NCI-H524 (cell line): ENCODE data around the gene HPN.
A peak's percentile ranks its signal among the peaks of the same experiment; 100 is the strongest.

Experiments
- DNase-seq, 2 experiments: peaks; one replicate each; lab custom pipeline; 2025; lab: John Stamatoyannopoulos, UW

The HPN gene

DNA sequence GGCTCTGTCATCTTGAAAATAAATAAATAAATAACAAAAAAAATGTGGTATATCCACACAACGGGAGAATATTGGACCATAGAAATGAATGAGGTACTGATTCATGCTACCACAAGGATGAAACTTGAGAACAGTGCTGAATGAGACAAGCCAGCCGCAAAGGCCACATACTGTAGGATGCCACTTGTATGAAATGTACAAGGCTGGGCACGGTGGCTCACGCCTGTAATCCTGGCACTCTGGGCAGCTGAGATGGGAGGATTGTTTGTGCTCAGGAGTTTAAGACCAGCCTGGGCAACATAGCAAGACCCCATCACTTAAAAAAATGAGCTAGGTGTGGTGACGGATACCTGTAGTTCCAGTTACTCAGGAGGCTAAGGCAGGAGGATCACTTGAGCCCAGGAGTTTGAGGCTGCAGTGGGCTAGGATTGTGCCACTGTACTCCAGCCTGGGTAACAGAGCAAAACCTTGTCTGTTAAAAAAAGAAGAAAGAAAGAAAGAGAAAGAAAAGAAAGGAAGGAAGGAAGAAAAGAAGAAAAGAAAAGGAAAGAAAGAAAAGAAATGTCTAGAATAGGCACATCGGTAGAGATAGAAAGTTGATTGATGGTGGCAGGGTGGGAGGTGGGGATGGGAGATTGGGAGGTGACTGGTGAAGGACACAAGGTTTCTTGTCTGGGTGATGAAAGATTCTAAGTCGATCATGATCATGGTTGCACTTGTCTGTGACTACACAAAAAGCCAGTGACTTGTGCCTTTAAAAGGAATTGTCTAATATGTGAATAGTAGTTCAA lies 20.3 kb downstream of the HPN start:
- DNase-seq: no peak

DNA sequence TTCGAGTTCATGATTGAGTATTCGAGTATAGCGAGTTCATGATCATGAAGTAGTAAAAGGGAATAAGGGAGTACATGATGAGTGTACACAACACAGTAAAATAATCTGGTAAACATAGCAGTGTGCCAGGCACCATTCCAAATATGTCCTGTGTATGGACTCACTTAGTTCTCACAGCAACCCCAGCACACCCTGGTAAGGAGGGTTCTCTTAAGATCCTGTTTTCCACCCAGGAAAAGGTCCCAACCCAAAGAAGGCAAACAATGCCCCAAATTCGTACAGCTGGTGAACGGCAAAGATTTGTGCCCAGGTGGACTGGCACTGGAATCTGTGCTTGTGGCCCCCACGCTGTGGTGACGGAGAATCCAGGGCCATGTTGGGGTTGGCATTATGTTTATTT lies 21.4 kb downstream of the HPN start:
- no peak for DNase-seq

DNA sequence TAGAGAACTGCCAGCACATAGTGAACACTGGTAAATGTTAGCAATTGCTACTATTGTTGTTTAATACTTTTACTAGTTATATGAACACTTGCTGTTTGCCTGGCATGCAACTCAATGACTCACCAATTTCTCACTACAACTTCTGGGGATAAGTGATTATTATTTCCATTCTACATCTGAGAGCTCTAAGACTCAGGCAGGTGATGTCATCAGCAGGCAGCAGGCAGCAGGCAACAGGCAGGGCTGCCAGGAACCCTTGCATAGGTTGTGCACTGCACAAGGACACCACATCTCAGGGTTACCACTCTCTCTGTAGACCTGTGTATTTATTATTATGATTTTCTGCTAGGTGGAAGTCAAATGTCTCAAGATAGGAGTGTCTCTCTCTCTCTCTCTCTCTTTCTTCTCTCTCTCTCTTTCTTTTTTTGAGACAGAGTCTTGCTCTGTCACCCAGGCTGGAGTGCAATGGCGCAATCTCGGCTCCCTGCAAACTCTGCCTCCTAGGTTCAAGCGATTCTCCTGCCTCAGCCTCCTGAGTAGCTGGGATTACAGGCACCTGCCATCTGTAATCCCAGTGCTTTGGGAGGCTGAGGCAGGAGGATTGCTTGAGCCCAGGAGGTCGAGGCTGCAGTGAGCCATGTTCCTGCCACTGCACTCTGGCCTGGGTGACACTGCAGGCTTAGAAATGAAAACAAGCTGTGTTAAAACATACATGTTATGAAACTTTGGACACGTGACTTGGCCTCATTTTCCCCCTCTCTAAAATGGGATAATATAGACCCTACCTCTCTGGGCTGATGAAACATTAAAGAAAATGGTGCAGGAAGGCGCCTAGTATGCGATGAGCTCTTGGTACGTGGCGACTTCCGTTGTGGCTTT lies 22.7 kb downstream of the HPN start:
- DNase-seq: no peak

DNA sequence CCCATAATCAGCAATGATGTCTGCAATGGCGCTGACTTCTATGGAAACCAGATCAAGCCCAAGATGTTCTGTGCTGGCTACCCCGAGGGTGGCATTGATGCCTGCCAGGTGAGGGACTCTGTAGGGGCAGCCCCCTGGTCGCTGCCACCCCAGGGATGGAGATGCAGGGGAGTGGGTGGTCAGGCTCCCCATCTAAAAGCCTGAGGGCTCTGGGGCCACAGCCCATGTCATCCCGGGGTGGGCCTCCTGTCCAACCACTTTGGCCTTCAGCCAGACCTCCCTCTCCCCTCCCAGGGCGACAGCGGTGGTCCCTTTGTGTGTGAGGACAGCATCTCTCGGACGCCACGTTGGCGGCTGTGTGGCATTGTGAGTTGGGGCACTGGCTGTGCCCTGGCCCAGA lies 24.1 kb downstream of the HPN start:
- DNase-seq: no peak

DNA sequence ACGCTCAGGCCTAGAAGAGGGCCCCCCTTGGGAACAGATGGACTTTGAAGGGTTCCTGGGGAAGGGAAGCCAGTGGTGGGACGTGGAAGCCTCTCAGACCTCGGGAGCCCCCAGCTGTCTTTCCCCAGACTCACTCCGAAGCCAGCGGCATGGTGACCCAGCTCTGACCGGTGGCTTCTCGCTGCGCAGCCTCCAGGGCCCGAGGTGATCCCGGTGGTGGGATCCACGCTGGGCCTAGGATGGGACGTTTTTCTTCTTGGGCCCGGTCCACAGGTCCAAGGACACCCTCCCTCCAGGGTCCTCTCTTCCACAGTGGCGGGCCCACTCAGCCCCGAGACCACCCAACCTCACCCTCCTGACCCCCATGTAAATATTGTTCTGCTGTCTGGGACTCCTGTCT lies 24.6 kb downstream of the HPN start:
- DNase-seq: no peak

DNA sequence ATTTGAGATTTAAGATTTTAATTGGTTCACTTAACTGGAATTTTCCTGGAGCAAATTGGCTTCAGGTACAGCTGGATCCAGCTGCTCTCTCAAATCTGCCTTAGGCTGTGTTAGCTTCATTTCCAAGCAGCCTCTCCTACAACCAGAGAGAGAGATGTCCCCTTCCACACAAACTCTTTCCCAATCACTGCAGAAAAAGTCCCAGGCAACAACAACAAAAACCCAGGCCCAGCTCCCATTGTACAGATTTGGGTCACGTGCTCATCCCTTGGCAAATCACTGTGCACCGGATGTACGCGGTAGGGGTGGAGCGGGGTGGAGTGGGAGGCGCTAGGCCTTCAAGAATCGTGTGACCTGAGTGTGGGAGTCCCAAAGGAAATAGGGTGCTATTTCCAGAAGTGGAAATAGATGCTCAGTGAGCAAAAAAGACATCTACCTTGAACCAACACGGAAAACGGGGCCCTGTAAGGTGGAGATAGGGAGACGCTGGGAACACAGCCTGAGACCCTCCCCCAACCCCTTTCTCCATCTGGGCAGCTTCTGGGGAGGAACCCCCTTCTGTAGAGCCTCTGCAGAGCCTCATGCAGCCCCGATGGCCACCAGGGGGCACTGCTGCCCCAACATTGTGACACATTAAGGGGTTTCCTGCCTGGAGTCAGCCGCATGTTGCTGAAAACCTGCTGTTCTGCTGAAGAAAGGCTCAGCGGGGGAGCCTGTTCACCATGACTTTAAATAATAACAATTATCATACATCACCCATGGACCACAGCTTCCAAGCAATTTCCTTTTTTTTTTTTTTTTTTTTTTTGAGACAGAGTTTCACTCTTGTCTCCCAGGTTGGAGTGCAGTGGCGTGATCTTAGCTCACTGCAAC lies 25.4 kb downstream of the HPN start:
- peak; percentile 70 to 96 for DNase-seq

DNA sequence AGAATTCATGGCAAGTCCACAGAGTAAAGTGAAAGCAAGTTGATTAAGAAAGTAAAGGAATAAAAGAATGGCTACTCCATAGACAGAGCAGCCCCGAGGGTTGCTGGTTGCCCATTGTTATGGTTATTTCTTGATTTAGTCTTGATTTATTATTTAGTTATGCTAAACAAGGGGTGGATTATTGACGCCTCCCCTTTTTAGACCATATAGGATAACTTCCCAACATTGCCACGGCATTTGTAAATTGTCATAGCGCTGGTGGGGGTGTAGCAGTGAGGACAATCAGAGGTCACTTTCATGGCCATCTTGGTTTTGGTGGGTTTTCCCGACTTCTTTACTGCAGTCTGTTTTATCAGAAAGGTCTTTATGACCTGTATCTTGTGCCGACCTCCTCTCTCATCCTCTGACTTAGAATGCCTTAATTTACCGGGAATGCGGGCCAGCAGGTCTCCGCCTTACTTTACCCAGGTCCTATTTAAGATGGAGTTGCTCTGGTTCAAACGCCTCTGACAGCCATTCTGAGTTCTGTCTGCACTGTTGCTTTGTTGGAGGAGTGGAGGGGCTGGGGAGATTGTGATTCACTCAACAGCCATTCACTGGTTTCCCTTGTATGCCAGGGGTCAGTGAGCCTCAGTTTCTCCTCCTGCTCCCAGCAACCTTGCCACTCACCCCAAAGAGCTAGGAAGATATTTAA lies 27.6 kb downstream of the HPN start:
- no peak for DNase-seq

DNA sequence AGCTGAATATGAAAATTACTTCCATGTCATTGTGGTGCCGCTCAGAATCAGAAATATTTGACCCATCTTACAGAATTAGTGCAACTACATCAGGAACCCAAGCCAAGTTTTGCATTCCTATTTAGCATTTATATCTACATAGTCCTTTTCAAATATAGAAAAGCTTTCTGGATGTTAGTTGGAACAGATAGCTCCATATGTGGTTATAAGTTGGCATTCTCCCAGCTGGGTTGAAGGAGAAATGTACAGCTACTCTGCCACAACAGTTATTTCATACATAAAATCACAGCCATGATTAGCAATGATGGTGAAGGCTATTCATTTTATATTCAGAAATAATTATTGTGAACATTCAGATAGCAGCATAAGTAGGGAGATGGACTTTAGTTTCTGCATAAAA lies 28.2 kb downstream of the HPN start:
- no peak for DNase-seq

DNA sequence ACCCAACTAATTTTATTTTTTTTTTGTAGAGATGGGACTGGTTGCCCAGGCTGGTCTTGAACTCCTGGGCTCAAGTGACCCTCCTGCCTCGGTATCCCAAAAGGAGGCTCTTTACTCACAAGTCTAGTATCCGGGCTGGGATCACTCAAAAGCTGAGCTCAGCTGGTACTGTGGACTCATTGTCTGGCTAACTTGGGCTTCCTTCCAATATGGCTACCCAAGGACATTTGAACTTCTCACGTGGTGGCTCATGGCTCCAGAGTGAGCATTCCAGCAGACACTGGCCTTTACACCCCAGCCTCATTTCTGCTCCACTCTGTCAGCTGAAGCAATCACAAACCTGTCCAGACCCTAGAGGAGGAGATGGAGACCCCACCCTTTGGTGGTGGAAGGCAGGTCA lies 28.9 kb downstream of the HPN start:
- no peak for DNase-seq

DNA sequence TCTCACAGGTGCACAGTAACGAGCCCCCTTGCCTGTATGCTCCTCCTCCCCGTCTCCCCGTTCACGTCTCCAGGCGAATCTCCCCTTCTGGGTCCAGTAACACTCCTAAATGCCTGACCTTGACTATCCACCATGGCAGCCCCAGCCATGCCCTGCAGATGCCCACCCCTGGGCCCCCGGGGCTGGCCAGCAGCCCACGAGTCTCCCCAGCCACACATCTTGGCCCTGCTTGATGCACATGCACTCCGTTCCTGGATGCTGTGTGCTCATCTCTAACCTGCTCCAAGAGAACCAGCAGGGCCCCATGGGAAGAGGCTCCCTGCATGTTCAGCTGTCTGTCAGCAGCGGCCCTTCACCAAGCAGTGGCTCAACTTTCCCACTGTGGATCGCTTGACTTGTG lies 32.0 kb downstream of the HPN start:
- no peak for DNase-seq

DNA sequence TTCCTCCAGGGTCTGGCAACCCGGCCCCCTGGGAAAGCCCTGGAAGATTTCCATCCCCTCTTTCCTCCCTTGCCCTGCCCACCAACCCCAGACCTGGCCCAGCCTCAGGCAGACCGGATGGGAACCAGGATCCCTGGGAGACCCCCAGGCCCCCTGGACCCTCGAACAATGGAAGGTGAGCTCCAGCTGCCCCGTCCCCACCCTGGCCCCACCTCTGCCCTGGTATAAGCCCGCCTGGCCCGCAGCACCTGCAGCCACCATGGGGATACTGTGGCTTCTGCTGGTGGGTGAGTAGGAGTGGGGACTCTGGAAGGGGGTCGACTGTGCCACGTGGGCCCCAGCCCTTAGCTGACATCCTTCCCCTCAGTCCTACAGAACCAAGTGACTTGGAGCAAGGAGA lies 32.4 kb downstream of the HPN start:
- no peak for DNase-seq

DNA sequence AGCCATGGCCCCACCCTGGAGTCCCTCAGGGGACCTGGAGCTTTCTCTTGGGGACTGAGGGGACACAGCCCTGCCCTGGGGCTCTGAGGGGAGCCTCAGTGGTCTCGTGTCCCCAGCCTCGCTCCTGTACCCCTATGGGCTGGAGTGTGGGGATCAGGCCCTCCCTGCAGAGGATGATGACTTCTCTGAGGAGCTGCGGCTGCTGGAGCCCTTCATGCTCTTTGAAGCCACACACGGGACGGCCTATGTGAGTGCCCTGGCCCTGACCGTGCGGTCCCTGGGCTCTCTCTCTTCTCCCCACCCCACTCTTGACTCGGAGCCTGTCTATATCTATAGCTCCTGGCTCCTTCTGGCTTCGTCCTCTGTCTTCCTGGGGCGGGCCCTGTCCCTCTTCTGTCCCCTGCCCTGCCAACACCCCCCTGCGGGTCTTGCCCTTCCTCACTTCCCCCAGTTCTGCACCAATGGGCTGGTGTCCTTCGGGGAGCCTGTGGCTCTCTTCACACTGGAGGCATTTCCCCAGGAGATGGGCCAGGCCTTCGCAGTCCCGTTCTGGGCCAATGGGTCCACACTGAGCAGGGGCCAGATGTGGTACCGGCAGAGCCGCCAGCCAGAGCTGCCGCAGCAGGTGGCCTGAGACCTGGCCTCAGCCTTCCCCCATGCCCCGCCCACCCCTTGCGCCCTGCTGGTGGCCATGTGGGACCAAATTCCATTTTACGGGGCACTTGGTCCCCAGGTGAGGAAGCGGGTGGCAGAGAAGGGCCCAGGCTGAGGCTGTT lies 33.1 kb downstream of the HPN start:
- no peak for DNase-seq

DNA sequence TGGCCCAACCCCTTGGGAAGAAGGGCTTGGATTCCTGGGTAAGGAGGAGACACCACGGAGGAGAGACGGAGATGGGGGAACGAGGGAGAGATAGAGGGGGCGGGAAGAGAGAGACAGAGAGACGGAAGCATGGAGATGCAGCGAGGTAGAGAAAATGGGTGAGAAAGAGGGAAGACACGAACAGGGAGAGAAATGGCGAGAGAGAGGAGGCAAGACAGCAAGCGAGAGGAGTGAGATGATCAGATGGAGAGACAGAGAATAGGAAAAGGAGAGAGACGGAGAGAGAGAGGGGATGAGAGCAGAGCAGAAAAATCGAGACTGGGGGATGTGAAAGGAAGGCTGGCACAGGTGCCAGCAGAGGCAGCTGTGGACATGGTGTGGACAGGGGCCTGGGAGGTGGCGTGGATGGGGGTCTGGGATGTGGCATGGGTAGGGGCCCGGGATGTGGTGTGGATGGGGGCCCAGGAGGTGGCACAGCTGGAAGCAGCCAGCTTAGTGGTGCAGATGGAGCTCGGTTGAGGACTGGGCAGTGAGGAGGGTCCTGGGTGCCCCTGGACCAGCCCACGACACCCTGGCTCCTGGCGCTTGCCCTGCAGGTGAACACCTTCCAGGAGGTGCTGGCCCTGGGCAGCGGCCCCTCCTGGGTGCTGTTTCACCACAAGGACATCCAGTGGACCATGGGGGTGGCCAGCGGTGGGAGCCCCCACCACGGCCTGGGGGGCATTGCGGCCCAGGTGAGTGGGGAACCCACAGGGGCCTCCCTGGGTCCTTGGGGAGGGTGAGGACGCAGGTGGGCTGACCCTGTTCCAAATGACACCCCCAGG lies 33.9 kb downstream of the HPN start:
- no peak for DNase-seq

DNA sequence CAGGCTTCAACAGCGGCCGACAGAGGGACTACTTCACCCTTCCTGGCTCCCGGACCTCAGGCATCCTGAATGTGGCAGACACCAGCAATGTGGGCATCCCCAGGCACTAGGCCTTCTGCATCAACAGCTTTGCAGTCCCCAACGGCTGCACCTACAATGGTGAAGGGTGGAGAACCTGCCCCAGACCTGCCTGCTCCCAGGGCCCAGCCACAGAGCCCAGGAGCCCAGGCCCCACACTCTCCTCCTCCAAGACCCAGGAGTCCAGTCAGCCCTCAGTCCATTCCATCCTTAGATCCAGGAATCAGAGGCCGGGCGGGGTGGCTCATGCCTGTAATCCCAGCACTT lies 34.5 kb downstream of the HPN start:
- no peak for DNase-seq

DNA sequence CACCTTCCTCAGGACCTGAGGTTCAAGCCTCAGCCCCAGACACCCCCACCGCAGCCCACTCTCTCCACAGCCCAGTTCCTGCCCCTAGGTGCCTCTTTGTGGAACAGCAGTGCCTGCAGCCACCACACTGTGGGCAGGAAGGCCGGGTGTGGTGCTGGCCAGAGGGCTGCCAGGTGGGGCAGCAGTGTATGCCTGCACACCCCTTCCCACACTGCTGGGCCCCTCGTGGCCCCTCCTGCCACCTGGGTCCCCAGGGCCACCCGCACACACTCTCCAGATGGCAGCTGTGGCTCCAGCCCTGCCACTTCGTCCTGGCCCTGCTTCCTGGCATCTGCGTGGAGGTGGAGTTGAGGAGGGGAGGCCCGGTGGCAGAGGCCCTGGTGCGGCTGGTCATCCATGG lies 35.1 kb downstream of the HPN start:
- DNase-seq: peak; percentile 58 to 82

DNA sequence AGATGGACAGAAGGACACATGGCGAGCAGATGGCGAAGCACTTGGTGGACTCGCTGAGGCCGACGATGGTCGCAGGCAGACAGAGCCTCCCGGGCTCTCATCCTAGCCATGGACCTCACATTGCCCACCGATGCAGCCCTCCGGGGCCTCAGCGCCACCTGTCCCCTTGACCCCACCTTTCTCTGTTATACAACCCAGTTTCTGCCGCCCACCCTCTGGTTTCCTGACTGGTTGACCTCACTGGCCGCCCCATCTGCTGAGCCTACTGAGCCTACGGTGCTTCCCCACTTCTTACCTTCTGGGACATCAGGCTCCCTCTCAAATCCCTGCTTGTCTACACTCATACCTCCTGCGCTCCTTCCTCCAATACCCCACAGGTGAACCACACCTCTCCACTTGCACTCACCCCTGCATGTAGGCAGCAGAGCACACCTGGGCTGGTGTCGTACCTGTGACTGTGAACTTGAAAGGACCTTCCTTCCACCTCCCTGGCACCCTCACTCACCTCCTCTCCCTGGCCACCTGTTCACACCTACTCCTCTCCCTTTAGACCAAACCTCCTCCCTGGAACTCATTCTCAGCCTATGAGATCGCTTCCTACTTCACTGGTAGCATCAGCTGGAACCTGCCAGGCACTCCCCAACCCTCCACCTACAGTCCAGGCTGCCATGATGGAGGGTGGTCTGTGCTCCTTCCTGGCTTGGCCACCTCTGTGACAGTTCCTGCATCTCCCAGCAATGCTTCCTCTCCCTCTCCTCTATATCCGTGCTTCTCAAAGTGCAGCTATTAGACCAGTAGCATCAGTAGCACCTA lies 36.1 kb downstream of the HPN start:
- peak in 1 of 2 experiments; percentile 46 for DNase-seq

DNA sequence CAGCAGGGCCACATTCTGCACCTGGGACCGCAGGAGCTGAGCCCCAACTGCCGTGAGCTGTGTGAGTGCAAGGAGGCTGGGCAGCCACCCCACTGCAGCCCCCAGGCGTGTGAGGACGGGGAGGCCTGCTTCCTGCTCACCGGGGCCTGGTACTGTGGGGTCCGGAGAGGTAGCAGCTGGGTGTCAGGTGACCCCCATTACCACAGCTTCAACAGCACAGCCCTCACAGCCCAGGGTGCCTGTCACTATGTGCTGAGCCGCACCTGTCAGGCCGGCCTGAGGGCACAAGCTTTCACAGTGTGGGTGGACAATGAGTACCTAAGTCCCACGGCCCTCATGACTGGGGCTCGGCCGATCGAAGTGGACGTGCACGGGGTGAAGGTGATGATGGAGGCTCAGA lies 38.3 kb downstream of the HPN start:
- DNase-seq: no peak

DNA sequence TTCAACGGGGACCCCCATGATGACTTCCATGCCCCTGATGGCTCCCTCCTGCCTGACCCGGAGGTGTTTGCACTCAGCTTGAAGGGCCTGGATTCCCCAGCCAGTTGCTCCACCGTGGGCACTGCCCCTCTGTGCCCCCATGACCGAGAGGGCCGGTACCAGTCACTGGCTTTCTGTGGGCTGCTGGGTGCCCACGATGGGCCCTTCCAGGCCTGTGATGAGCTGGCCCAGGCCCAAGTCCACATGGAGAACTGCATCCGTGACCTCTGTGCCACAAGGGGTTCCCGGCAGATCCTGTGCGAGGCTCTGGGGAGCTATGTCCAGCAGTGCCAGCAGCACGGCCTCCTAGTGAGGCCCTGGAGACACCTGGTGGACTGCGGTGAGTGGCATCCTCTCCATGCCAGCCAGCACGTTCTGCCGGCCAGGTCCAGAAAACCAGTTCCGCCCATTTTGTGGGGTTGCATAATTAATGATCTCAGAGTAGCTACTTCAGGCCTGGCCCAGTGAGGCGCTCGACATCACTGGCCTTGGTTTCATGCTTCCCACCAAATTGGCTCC lies 39.2 kb downstream of the HPN start:
- no peak for DNase-seq

DNA sequence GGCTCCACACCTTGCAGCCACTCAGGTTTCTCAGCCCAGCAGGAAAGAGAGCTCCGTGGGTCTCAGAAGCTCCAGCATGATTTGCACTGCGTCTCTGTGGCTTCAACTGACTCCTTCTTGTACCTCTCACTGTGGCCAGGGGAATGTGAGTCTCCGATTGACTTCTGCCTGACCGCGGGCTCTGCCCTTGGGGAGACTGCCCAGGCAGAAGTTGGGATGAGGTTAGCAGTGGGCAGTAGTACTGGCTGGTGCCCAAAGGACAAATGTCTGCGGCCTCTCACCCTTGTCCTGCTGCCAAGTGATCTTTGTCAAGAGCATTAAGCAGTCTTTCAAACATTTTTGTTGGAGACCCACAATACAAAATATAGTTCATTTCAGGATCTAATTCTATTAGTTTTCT lies 39.7 kb downstream of the HPN start:
- no peak for DNase-seq
